Activated CD8-positive, alpha-beta T cell treated with anti-CD3 and anti-CD28 coated beads for 36 hours (primary cell): ENCODE results near the gene DHRS7B. TPM values are rescaled to one million over a fixed set of nuclear protein-coding genes. Genes with fewer than 3 reads are reported as not detected.

Experiments used
- ATAC-seq: fragments of 200-7000 bp; cut with Tn5 transposase; one replicate; pipeline ENCODE4 v1.10.0; 2021; ENCODE audit warnings: mild to moderate bottlenecking, moderate library complexity
- CTCF ChIA-PET: fragments of 350-600 bp; sonication (Branson Sonifier 250); formaldehyde crosslinking; loops from one replicate; lab custom pipeline; 2021; ENCODE audit warnings: antibody characterized with exemption; lab: Charles Lee
- POLR2A ChIA-PET: fragments of 350-600 bp; sonication (Branson Sonifier 250); formaldehyde crosslinking; loops from one replicate; lab custom pipeline; 2021; ENCODE audit warnings: antibody characterized with exemption; lab: Charles Lee
- DNase-seq: peaks from one replicate; pipeline ENCODE4 v3.0.0-alpha.2; 2020
- H3K27ac Mint-ChIP-seq: one replicate; pipeline ENCODE4 v1.8.0; 2021; ENCODE audit warnings: mild to moderate bottlenecking, mixed read lengths
- H3K27me3 Mint-ChIP-seq: one replicate; pipeline ENCODE4 v1.8.0; 2021; ENCODE audit warnings: mixed read lengths
- H3K36me3 Mint-ChIP-seq: one replicate; pipeline ENCODE4 v1.8.0; 2021; ENCODE audit warnings: low read depth, mixed read lengths
- H3K4me1 Mint-ChIP-seq: one replicate; pipeline ENCODE4 v1.8.0; 2021; ENCODE audit warnings: low read depth, mixed read lengths
- H3K4me3 Mint-ChIP-seq: one replicate; pipeline ENCODE4 v1.8.0; 2021; ENCODE audit warnings: mild to moderate bottlenecking, moderate library complexity, mixed read lengths
- H3K9me3 Mint-ChIP-seq: one replicate; pipeline ENCODE4 v1.8.0; 2021; ENCODE audit warnings: mixed read lengths
- CTCF ChIP-seq: fragments of 200-600 bp; IDR thresholded peaks from one replicate; pipeline ENCODE4 v1.8.0; 2022; ENCODE audit warnings: antibody characterized with exemption, mild to moderate bottlenecking
- intact Hi-C: fragments of 100-400 bp; cut with micrococcal nuclease; formaldehyde crosslinking; loops from one replicate; pipeline ENCODE4 v1.10.0; 2022
- total RNA-seq, 2 experiments: library from RNA; stranded (reverse); gene quantifications; one replicate each; pipeline ENCODE4 v1.2.3, GENCODE V29; 2021

The DHRS7B gene
- total RNA-seq, 2 experiments from 2014 or later, result 13.5 to 15.3 TPM

- peaks cover 5% of the 10 kb centered on the region for H3K36me3 Mint-ChIP-seq
- H3K27ac Mint-ChIP-seq, result peak overlapping the region; percentile 13
- H3K4me3 Mint-ChIP-seq, result no peak overlapping the region
- no peak for TF ChIP-seq CTCF
- POLR2A ChIA-PET, result interaction anchor here (0.6 kb wide), 1 partner anchor 32 kb away, joined by 4 read pairs; no protein-coding TSS in a partner anchor
- DNase-seq, result no peak
- peaks cover 29% of the 10 kb centered on the region for H3K4me1 Mint-ChIP-seq
- CTCF ChIA-PET, result no interaction called here
- H3K27me3 Mint-ChIP-seq, result no peaks in the 10 kb centered on the region
- no peak for ATAC-seq
- intact Hi-C loops, result no loop called here
- H3K9me3 Mint-ChIP-seq, result no peaks in the 10 kb centered on the region
Observed at GRCh38 chr17:21170809-21171208, 44.0 kb downstream of the DHRS7B start.

GRCh38 chr17:21171309-21171922 is 44.7 kb downstream of the DHRS7B start:
- H3K4me1 Mint-ChIP-seq, result peaks cover 29% of the 10 kb centered on the region
- intact Hi-C loops, result no loop called here
- H3K27ac Mint-ChIP-seq, result peak overlapping the region; percentile 13
- ChIA-PET CTCF (no interaction called here), POLR2A (no interaction called here)
- H3K9me3 Mint-ChIP-seq, result no peaks in the 10 kb centered on the region
- H3K36me3 Mint-ChIP-seq, result peaks cover 5% of the 10 kb centered on the region
- DNase-seq, result no peak
- H3K4me3 Mint-ChIP-seq, result no peak overlapping the region
- H3K27me3 Mint-ChIP-seq, result no peaks in the 10 kb centered on the region
- TF ChIP-seq CTCF, result no peak
- ATAC-seq, result no peak

- Mint-ChIP-seq H3K4me3 (no peak overlapping the region), H3K27me3 (no peaks in the 10 kb centered on the region), H3K4me1 (peaks cover 23% of the 10 kb centered on the region), H3K36me3 (peaks cover 5% of the 10 kb centered on the region), H3K9me3 (no peaks in the 10 kb centered on the region), H3K27ac (no peak overlapping the region)
- TF ChIP-seq CTCF, result no peak
- ChIA-PET CTCF (no interaction called here), POLR2A (no interaction called here)
- DNase-seq, result no peak
- intact Hi-C loops, result no loop called here
- no peak for ATAC-seq
Observed at GRCh38 chr17:21171970-21172510, 45.3 kb downstream of the DHRS7B start.

GRCh38 chr17:21172846-21173245 is 46.1 kb downstream of the DHRS7B start:
- ChIA-PET POLR2A (interaction anchor here (0.9 kb wide), 1 partner anchor 180 kb away, joined by 3 read pairs; no protein-coding TSS in a partner anchor), CTCF (interaction anchor here (1.1 kb wide), 1 partner anchor 13 kb away, joined by 3 read pairs; no protein-coding TSS in a partner anchor)
- no peak for ATAC-seq
- H3K4me1 Mint-ChIP-seq, result peaks cover 18% of the 10 kb centered on the region
- peaks cover 6% of the 10 kb centered on the region for H3K36me3 Mint-ChIP-seq
- TF ChIP-seq CTCF, result no peak
- H3K9me3 Mint-ChIP-seq, result no peaks in the 10 kb centered on the region
- intact Hi-C loops, result no loop called here
- no peak overlapping the region for H3K27ac Mint-ChIP-seq
- H3K27me3 Mint-ChIP-seq, result no peaks in the 10 kb centered on the region
- DNase-seq, result no peak
- H3K4me3 Mint-ChIP-seq, result no peak overlapping the region

- no peak overlapping the region for H3K27ac Mint-ChIP-seq
- CTCF ChIA-PET, result interaction anchor here (1.1 kb wide), 1 partner anchor 13 kb away, joined by 3 read pairs; no protein-coding TSS in a partner anchor
- TF ChIP-seq CTCF, result no peak
- ATAC-seq, result no peak
- H3K9me3 Mint-ChIP-seq, result no peaks in the 10 kb centered on the region
- peaks cover 6% of the 10 kb centered on the region for H3K36me3 Mint-ChIP-seq
- no peak for DNase-seq
- H3K27me3 Mint-ChIP-seq, result no peaks in the 10 kb centered on the region
- intact Hi-C loops, result no loop called here
- no peak overlapping the region for H3K4me3 Mint-ChIP-seq
- peaks cover 18% of the 10 kb centered on the region for H3K4me1 Mint-ChIP-seq
- POLR2A ChIA-PET, result interaction anchor here (0.9 kb wide), 1 partner anchor 180 kb away, joined by 3 read pairs; no protein-coding TSS in a partner anchor
Observed at GRCh38 chr17:21173543-21173942, 46.8 kb downstream of the DHRS7B start.
